Central memory CD4-positive, alpha-beta T cell (primary cell): Measurements from ENCODE around the gene GON7.

Source experiments
- DNase-seq: peaks from one replicate; pipeline ENCODE4 v3.0.0; 2022

The GON7 gene

GRCh38 chr14:93156693-93157369 is 50.0 kb downstream of the GON7 start:
- DNase-seq: no peak

DNA sequence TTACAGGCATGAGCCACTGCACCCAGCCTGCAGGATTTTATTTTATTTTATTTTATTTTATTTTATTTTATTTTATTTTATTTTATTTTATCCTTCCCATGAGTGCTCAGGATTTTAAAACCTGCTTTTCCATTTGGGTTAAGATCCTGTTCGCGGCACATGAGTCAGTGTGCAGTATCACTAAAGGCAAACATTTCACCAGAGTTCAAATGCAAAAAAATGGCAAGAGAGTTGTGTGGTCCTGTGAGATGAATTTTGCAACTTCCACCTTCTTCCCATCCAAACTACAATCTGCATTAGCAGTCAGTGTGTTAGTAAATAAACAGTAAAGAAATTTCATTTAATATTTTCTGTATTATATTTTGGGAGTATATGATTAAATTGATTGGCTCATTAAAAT is 51.2 kb downstream of the GON7 start:
- DNase-seq: no peak

- no peak for DNase-seq
Observed at GRCh38 chr14:93153121-93153520, 53.7 kb downstream of the GON7 start.
